HCT116 (cell line): ENCODE data around the gene PEX11A. TPM values are rescaled to one million over a fixed set of nuclear protein-coding genes. Genes with fewer than 3 reads are reported as not detected.

Experiments
- ATAC-seq: fragments of 200-7000 bp; cut with Tn5 transposase; 2 replicates; pipeline ENCODE4 v1.9.1; 2020; ENCODE audit warnings: mild to moderate bottlenecking, moderate library complexity
- BruUV-seq: library from RNA; stranded (reverse); fragments of 400-500 nt; replicated peaks from 2 replicates; lab custom pipeline; 2021; lab: Mats Ljungman, UMichigan
- CTCF ChIA-PET: fragments of 300-600 bp; sonication (Branson Sonifier 250); formaldehyde crosslinking; loops from one replicate; lab custom pipeline; 2021; ENCODE audit warnings: antibody characterized with exemption; lab: Charles Lee
- POLR2A ChIA-PET: fragments of 300-600, 350-600 bp; sonication (Branson Sonifier 250); formaldehyde crosslinking; loops from one replicate; lab custom pipeline; 2021; ENCODE audit warnings: antibody characterized with exemption; lab: Charles Lee
- RAD21 ChIA-PET, 2 experiments: fragments of 300-600 bp; sonication (Branson Sonifier 250); formaldehyde crosslinking; loops; one replicate each; lab custom pipeline; 2023; ENCODE audit warnings: low total read pairs in 2 of 2; ENCODE audit not compliant: uncharacterized antibody in 2 of 2, unreplicated experiment in 2 of 2, low non-redundant PET in 1 of 2; lab: Charles Lee
- DNase-seq: peaks from one replicate; pipeline ENCODE4 v3.0.0-alpha.2; 2010; ENCODE audit warnings: low read depth, low spot score
- H2AFZ ChIP-seq: fragments of 200-600 bp; shearing (Covaris generic), sonication (generic); 2 replicates; pipeline ENCODE4 v1.6.1; 2017; ENCODE audit warnings: low read depth, mixed run types, mixed read lengths, antibody characterized with exemption, low read length; ENCODE audit not compliant: poor library complexity, severe bottlenecking
- H3K27ac ChIP-seq: 2 replicates; pipeline ENCODE4 v1.5.1; 2012; ENCODE audit warnings: low read depth, low read length
- H3K27me3 ChIP-seq: fragments of 200-600 bp; sonication (generic); 2 replicates; pipeline ENCODE4 v1.6.1; 2016; ENCODE audit warnings: mixed run types, low read length, mixed read lengths; ENCODE audit not compliant: insufficient read depth
- H3K36me3 ChIP-seq, 2 experiments: fragments of 200-500 bp in 1 of 2; fragments of 200-600 bp in 1 of 2; sonication (Bioruptor generic) in 1 of 2; sonication (generic) in 1 of 2; 2 replicates each; pipeline versions ENCODE4 v1.5.1 to v1.6.1; 2014 to 2016; ENCODE audit warnings: low read length in 2 of 2, inconsistent platforms in 1 of 2, mixed read lengths in 1 of 2, mixed run types in 1 of 2; ENCODE audit not compliant: insufficient read depth in 2 of 2, control insufficient read depth in 1 of 2
- H3K4me1 ChIP-seq, 2 experiments: fragments of 200-600 bp in 1 of 2; sonication (generic) in 1 of 2; 2 replicates each; pipeline versions ENCODE4 v1.5.1 to v1.6.1; 2012 to 2017; ENCODE audit warnings: low read length in 2 of 2, inconsistent platforms in 1 of 2, mild to moderate bottlenecking in 1 of 2, mixed read lengths in 1 of 2, mixed run types in 1 of 2, moderate library complexity in 1 of 2; ENCODE audit not compliant: insufficient read depth in 2 of 2, control insufficient read depth in 1 of 2
- H3K4me2 ChIP-seq: fragments of 200-600 bp; sonication (generic); 2 replicates; pipeline ENCODE4 v1.6.1; 2017; ENCODE audit warnings: mixed run types, low read length, mixed read lengths
- H3K4me3 ChIP-seq, 2 experiments: fragments of 200-600 bp in 1 of 2; sonication (generic) in 1 of 2; replicated peaks in 1 of 2; 2 replicates each; pipeline ENCODE4 v1.5.1; 2011 to 2016; ENCODE audit warnings: low read length in 2 of 2, control low read depth in 1 of 2, low read depth in 1 of 2, mild to moderate bottlenecking in 1 of 2, mixed read lengths in 1 of 2, mixed run types in 1 of 2
- H3K79me2 ChIP-seq: fragments of 200-600 bp; sonication (generic); 2 replicates; pipeline ENCODE4 v1.6.1; 2017; ENCODE audit warnings: mild to moderate bottlenecking, mixed run types, low read length, moderate library complexity, mixed read lengths; ENCODE audit not compliant: insufficient read depth
- H3K9ac ChIP-seq: fragments of 200-600 bp; sonication (generic); 2 replicates; pipeline ENCODE4 v1.6.1; 2016; ENCODE audit warnings: low read length, mixed read lengths
- H3K9me2 ChIP-seq: fragments of 200-600 bp; sonication (generic), shearing (Covaris generic); 2 replicates; pipeline ENCODE4 v1.6.1; 2017; ENCODE audit warnings: mixed run types, mild to moderate bottlenecking, moderate library complexity; ENCODE audit not compliant: insufficient read depth
- H3K9me3 ChIP-seq, 2 experiments: fragments of 200-500 bp in 1 of 2; fragments of 200-600 bp in 1 of 2; sonication (Bioruptor generic) in 1 of 2; sonication (generic) in 1 of 2; 2 replicates each; pipeline ENCODE4 v1.6.1; 2014 to 2017; ENCODE audit warnings: low read length in 2 of 2, mixed read lengths in 2 of 2, inconsistent platforms in 1 of 2, low read depth in 1 of 2, mild to moderate bottlenecking in 1 of 2, mixed run types in 1 of 2, moderate library complexity in 1 of 2; ENCODE audit not compliant: control insufficient read depth in 1 of 2, insufficient read depth in 1 of 2
- H4K20me1 ChIP-seq: fragments of 200-600 bp; sonication (generic), shearing (Covaris generic); 2 replicates; pipeline ENCODE4 v1.6.1; 2017; ENCODE audit warnings: mixed run types, mild to moderate bottlenecking, moderate library complexity; ENCODE audit not compliant: insufficient read depth
- CEBPB ChIP-seq: IDR thresholded peaks from 2 replicates; pipeline ENCODE4 v1.6.1; 2012; ENCODE audit warnings: low read depth
- CTCF ChIP-seq, 3 experiments: fragments of 200-600 bp in 1 of 3; sonication (generic) in 1 of 3; IDR thresholded peaks in 2 of 3; conservative IDR thresholded peaks in 1 of 3; 2 replicates each; pipeline ENCODE4 v1.5.1; 2012 to 2017; ENCODE audit warnings: low read depth in 2 of 3, low read length in 2 of 3, antibody characterized with exemption in 1 of 3, borderline replicate concordance in 1 of 3, control low read depth in 1 of 3, mild to moderate bottlenecking in 1 of 3, mixed read lengths in 1 of 3, mixed run types in 1 of 3, moderate library complexity in 1 of 3; ENCODE audit not compliant: insufficient read depth in 1 of 3
- EGR1 ChIP-seq: IDR thresholded peaks from 2 replicates; pipeline ENCODE4 v1.6.1; 2012; ENCODE audit warnings: low read depth
- EZH2 ChIP-seq: fragments of 200-600 bp; sonication (generic); IDR thresholded peaks from 2 replicates; pipeline ENCODE4 v1.6.1; 2017; ENCODE audit warnings: antibody characterized with exemption, mixed run types
- FOSL1 ChIP-seq: IDR thresholded peaks from 2 replicates; pipeline ENCODE4 v1.6.1; 2012; ENCODE audit warnings: low read depth
- JUND ChIP-seq: IDR thresholded peaks from 2 replicates; pipeline ENCODE4 v1.6.1; 2012
- POLR2A ChIP-seq: IDR thresholded peaks from 2 replicates; pipeline ENCODE4 v1.7.0; 2011; ENCODE audit warnings: borderline replicate concordance; ENCODE audit not compliant: insufficient read depth, insufficient read length; ENCODE audit errors: extremely low read depth
- RAD21 ChIP-seq: IDR thresholded peaks from 2 replicates; pipeline ENCODE4 v1.6.1; 2012; ENCODE audit warnings: low read depth, mild to moderate bottlenecking
- REST ChIP-seq: IDR thresholded peaks from 2 replicates; pipeline ENCODE4 v1.6.1; 2012; ENCODE audit warnings: low read depth
- SIN3A ChIP-seq: IDR thresholded peaks from 2 replicates; pipeline ENCODE4 v1.6.1; 2012; ENCODE audit warnings: low read depth
- SRF ChIP-seq: IDR thresholded peaks from 2 replicates; pipeline ENCODE4 v1.6.1; 2012; ENCODE audit warnings: low read depth
- ZBTB33 ChIP-seq: IDR thresholded peaks from 2 replicates; pipeline ENCODE4 v1.6.1; 2011; ENCODE audit warnings: mild to moderate bottlenecking, low read length, moderate library complexity; ENCODE audit not compliant: insufficient replicate concordance; ENCODE audit errors: extremely low read depth
- ZFX ChIP-seq: fragments of 450-650 bp; IDR thresholded peaks from 2 replicates; pipeline ENCODE4 v1.6.1; 2017
- ZNF274 ChIP-seq: fragments of 200-500 bp; sonication (Bioruptor generic); IDR thresholded peaks from 2 replicates; pipeline ENCODE4 v1.6.1; 2014; ENCODE audit warnings: mild to moderate bottlenecking, low read depth, low read length, inconsistent platforms
- intact Hi-C: fragments of 100-400 bp; cut with micrococcal nuclease; formaldehyde crosslinking; loops from 2 replicates; pipeline ENCODE4 v1.10.0; 2022
- total RNA-seq: library from RNA; stranded (reverse); gene quantifications from one replicate; pipeline ENCODE4 v1.2.1, GENCODE V29; 2021; ENCODE audit not compliant: unreplicated experiment
- TF ChIP-seq, protein P1 (sequence below): IDR thresholded peaks from 2 replicates; pipeline ENCODE4 v1.6.1; 2012

PEX11A gene
- total RNA-seq, 1 experiment from 2014 or later, result 7.1 TPM

DNA sequence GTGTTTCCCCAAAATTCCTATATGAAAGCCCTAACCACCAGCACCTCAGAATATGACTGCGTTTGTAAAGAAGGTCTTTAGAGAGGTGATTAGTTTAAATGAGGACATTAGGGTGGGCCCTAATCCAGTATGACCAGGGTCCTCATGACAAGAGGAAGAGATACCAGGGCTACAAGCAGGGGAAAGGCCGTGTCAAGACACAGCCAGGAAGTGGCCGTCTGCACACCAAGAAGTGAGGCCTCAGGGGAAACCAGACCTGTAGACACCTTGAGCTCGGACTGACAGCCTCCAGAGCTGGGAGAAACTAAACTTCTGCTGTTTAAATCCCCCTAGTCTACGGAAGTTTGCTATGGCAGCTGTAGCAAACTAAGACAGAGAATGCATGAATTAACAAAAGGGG is 49.5 kb downstream of the PEX11A start:
- H3K9me2 ChIP-seq, result no peaks in the 10 kb centered on the region
- H3K4me3 ChIP-seq, result no peak overlapping the region
- no peaks in the 10 kb centered on the region for H3K79me2 ChIP-seq
- ChIA-PET POLR2A (no interaction called here), CTCF (no interaction called here), RAD21 (no interaction called here)
- ATAC-seq (no peak), DNase-seq (no peak)
- H3K9me3 ChIP-seq, result no peaks in the 10 kb centered on the region
- H3K36me3 ChIP-seq, result no peaks in the 10 kb centered on the region
- intact Hi-C loops, result no loop called here
- H3K27me3 ChIP-seq, result no peaks in the 10 kb centered on the region
- no peaks in the 10 kb centered on the region for H3K4me1 ChIP-seq
- no peak overlapping the region for H3K9ac ChIP-seq
- BruUV-seq, result no TSS peak
- no peak overlapping the region for H3K4me2 ChIP-seq
- H2AFZ ChIP-seq, result no peak overlapping the region
- no peak overlapping the region for H3K27ac ChIP-seq
- H4K20me1 ChIP-seq, result no peaks in the 10 kb centered on the region
- TF ChIP-seq EGR1 (no peak), EZH2 (no peak), CEBPB (no peak), SRF (no peak), ZFX (no peak), FOSL1 (no peak), JUND (no peak)

DNA sequence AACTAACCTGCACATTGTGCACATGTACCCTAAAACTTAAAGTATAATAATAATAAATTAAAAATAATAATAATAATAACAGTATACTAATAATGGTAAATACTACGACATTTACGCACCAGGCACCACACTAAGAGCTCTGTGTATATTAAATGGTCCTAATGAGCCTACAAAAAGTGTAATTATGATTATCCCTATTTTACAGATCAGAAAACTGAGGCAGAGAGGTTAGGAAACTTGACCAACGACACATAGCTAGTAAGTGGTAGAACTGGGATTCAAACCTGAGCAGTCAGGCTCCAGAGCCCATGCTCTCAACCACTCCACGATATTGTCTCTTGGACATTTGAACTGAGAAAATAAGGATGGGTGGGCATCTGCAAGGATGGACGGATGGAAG is 50.3 kb downstream of the PEX11A start:
- H2AFZ ChIP-seq, result no peak overlapping the region
- ATAC-seq, result no peak
- no TSS peak for BruUV-seq
- CTCF ChIA-PET, result no interaction called here
- H3K4me2 ChIP-seq, result no peak overlapping the region
- H4K20me1 ChIP-seq, result no peaks in the 10 kb centered on the region
- intact Hi-C loops, result no loop called here
- POLR2A ChIA-PET, result no interaction called here
- H3K9me3 ChIP-seq, result no peaks in the 10 kb centered on the region
- H3K4me3 ChIP-seq, result no peak overlapping the region
- H3K27me3 ChIP-seq, result no peaks in the 10 kb centered on the region
- no peak overlapping the region for H3K27ac ChIP-seq
- no peaks in the 10 kb centered on the region for H3K9me2 ChIP-seq
- RAD21 ChIA-PET, result no interaction called here
- no peaks in the 10 kb centered on the region for H3K36me3 ChIP-seq
- no peaks in the 10 kb centered on the region for H3K79me2 ChIP-seq
- H3K4me1 ChIP-seq, result no peaks in the 10 kb centered on the region
- no peak overlapping the region for H3K9ac ChIP-seq
- no peak for DNase-seq
- TF ChIP-seq ZBTB33 (no peak), RAD21 (no peak), ZFX (no peak), CTCF (IDR thresholded peaks at IDR 0.05 in 2 of 3, conservative IDR thresholded peaks at IDR 0.05 in 1 of 3; ENCODE audit: borderline replicate concordance in 1 of 3, insufficient read depth in 1 of 3, low read depth in 2 of 3, low read length in 2 of 3) (no peak), SIN3A (no peak), REST (no peak), POLR2A (no peak), ZNF274 (no peak), JUND (no peak), EGR1 (no peak)
- TF ChIP-seq, protein P1, sequence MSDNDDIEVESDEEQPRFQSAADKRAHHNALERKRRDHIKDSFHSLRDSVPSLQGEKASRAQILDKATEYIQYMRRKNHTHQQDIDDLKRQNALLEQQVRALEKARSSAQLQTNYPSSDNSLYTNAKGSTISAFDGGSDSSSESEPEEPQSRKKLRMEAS, result no peak
